ENCODE data around the gene TUBB6.

TUBB6 gene

DNA sequence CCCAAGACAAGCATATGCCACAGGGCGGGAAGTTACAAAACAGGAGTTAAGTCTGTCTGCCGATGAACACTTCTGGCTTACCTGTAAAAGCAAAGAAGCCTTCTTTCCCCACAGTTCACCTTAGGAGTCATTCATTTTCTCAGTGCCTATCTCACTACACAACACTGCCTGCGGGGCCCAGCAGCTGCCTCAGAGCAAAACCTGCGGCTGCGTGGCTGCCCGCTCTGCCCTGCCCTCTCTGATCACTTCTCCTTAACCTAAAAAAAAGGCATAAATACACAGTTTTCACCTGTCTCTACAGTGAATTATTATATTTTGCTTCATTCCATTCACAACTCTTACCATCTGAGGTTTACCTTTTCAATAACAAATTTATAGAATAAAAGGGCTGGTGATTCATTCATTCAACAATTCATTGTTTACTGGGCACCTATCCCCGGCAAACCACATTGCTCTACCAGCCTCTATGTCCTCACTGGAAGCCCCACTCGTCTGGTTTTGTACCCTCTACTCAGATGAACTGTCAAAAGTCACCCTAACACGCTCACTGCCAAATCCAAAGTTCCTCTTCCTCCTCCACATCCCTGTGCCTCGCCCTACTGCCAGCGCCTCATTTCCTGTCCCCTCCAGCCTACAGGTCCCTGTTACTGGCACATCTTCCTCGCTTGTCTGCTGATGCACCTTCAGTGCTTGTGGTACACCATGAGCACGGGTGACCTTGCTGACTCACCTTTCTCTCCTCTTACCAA, 37.6 kb downstream of the TUBB6 start:
- no peak for DNase-seq

DNA sequence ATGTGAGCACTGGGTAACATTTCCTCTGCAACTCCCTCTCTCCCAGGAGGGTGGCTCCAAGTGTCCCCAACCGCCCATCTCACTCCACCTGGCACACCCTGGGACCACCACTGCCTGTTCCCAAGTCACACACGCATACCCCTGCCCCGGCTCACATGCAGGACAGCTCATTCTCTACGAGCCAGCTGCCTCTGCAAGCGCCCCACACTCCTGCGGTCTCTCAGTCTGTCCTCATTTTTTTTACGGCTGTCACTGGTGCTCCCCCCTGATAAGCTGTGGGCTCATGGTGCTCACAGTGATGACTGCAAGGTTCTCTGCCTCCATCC, 38.2 kb downstream of the TUBB6 start:
- no peak for DNase-seq

DNA sequence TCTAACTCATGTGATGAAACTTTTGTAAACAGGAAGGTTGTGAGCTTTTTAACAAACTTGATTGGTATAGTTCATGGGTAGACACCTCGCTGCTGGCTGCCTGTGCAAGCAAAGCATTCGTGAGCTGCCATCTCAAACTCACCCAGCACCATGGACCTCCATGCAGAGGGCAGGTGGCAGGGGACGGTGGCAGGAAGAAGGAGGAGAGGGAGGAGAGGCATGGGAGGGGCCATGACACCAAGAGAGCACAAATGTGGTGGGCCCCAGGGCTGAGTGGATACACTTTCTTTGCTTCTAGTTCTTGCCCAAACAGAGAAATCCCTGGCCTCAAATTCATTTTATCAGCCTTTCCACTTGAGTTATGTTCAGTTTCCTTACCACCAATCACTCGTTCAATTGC, 39.9 kb downstream of the TUBB6 start:
- no peak for DNase-seq

DNA sequence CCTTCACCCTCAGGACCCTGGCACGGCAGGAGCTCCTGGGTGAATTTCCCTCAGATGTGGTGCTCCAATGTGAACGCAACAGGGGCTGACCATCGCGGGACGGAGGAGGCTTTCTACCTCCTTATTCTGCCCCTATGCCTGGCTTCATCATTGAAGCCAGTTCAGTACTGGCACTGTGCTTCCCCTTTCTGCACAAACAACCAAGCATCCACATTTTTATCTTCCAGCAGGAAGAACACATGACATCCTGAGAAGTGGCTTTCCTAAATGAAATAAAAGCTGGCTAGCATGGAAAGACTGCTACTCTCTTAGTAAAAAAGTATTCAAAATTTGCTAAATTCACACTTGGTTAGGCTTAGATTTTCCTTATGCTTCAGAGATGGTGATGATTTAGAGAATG, 44.1 kb downstream of the TUBB6 start:
- DNase-seq = no peak

DNA sequence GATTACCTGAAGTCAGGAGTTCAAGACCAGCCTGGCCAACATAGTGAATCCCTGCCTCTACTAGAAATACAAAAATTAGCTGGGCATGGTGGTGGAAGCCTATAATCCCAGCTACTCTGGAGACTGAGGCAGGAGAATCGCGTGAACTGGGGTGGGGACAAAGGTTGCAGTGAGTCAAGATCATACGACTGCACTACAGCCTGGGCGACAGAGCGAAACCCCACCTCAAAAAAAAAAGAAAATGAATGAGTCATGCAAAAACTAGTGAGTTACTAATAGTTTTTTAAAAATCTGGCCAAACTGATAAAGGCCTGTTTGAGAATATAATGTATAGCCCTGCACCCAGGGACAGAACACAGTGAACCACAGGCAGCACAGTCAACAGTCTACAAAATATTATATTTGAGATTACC, 51.5 kb downstream of the TUBB6 start:
- DNase-seq = no peak

DNA sequence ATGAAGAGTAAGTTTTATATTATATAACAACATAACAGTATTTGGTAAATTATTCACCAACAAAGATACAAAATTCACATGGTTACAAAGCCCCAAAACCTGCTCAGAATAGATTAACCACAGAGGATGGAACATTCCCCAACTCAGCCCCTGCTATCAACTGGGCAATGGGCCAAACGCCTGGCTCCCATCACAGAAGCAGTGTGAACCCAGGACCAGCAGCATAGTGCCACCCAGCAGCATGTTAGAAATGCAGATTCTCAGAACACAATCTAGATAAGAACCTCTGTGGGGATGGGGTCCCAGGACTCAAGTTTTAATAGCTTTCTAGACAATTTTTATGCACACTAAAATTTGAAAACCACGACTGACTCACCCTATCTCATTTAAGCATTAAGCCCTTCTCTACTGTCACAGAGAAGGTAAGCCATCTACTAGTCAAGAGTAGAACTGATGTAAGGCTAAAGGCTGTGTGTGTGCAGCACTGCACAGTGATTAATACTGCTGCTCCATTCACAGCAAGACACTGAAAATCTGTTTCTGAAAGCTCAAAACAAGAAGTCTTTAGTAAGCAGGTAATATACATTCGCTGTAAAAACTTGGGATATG, 53.8 kb downstream of the TUBB6 start:
- no peak for DNase-seq

DNA sequence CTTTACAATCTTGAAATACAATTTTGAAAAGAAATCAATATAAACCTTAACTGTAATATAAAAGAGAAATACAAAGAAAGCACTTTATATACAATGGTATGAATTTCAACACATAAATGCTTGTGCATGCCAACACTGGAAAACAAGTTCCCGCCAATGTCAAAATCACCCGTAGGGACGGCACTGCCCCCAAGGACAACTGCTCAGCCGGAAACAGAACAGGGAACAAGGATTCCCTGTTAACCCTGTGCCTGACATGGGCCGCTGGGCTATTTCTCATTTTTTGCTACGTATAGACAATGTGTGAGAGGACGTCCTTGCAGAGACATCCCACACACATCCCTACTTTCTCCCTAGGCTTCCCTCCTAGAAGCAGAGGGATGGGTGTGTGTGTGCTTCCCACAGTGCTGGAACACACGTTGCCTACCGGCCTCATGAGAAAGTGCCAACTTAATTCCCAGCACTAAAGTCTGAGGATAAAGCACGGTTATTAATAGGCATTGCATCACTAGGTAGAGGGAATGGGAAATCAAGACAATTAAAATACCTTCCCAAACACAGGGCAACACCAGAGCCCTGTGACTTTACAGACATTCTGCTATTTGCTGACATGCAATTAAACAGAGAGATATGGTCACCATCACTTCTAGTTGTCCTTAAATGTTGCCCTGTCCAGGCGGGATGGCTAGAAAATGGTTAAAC, 54.6 kb downstream of the TUBB6 start:
- DNase-seq = no peak

DNA sequence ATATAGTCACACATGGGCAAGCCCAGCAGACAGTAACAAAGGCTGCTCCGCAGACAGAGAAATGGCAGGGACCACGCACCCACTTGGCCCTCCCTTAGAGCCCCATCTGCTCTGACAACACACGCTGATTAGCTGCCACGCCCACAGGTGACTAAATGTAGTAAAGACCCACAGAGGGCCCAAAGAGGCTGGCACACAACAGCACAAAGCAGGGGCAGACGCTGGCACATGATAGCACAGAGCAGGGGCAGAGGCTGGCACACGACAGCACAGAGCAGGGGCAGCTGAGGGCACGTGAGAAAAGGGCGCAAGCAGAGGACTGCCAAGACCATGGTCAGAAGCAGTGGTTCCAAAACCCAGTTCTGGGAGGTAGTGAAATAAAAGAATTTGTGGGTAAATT, 58.3 kb downstream of the TUBB6 start:
- no peak for DNase-seq

DNA sequence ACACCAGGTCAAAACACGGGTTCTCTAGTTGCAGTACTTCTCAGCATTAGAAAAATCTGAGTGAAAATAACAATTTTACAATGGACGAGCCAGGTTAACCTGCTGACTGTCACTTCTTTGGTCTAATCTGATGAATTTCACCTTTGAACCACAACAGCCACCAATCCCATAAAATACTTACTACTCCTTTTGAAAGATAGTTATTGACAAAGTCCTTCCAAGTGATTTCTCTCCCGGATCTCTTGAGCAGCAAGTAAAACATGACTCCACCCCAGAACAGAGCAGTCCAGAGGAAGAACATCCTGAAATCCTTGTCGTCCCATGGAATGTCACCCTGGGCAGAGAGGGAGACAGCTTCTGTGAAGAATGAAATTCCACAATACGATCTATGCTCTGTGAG, 58.7 kb downstream of the TUBB6 start:
- no peak for DNase-seq

DNA sequence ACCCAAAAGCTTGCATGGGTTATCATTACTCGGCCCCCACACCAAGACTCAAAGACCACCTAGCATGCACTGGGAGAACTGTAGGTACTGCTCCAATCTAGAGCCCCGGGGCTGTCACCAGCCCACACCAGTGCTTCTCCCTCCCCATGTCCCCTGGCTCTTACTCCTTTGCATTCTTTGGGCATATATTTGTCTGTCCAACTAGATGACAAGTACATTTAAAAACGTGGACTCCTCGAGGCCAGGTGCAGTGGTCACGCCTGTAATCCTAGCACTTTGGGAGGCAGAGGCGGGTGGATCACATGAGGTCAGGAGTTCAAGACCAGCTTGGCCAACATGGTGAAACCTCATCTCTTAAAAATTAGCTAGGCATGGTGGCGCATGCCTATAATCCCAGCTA, 61.2 kb downstream of the TUBB6 start:
- no peak for DNase-seq

DNA sequence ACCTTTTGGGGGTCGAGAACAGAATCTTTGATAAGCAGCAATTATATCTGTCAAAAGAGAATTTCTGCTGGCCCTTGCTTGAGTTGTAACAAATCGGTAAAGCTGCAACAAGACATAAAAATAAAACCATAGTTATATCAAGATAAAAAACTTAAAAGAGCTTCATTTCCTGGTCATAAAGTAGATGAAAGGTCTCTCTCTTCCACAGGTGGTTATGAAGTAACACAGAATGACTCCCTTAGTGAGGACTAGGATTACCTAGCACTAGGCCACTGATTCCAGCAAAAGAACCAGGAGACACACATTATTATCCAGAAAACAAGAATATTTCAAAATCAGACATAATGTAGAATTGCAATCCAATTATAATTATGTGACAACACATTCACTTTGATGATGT, 63.5 kb downstream of the TUBB6 start:
- DNase-seq = no peak

DNA sequence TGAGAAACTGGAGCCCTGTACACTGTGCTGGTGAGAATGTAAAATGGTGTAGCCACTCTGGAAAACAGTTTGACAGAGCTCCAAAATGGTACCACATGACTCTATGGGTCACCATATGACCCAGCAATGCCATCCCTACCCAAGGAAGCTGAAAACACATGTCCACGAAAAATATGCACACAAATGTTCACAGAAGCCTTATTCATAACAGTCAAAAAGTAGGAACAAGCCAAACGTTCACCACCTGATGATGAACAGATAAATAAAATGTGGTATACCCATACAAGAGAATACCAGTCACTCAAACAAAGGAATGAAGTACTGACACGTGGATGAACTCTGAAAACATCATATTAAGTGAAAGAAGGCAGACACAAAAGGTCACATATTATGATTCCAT, 64.4 kb downstream of the TUBB6 start:
- DNase-seq = no peak

DNA sequence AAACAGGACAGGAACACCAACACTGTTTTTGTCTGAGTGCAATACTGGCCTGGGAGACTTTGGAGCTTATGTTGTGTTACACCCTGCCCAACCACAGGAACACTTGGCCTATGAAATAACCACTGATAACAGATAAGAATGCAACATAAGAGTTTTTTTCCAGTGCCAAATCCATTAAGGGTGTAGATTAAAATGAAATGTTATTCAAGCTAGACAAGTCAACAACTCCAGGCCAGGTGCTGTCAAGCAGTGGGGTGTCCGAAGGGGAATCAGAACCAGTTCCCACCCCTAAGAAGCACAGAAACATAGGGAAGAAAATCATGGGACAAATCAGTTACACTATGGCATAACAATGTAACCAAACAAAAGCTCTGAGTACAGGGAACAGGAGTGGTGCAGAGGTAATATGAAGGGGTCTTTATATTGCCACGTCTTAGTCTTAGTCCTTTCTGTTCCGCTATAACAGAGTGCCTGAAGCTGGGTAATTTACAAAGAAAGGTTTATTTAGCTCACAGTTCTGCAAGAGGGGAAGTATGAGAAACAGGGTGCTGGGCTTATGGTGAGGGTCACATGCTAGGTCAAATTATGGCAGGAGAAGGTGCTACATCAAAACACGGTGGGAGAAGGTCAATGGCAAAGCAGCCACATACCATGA, 65.2 kb downstream of the TUBB6 start:
- no peak for DNase-seq

DNA sequence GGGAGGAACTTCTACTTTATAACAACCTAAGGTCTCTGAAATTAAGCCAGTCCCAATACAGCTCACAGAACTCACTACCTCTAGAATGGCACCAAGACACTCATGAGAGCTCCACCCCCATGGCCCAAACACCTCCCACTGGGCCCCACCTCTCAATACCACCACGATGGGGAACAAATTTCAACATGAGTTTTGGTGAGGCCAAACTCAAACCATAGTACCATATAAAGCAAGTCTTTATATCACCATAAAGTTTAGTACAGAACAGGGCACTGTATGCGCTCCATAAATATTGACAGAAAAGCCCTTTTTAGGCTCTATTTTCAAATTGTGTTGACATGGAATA, 65.7 kb downstream of the TUBB6 start:
- DNase-seq = no peak

DNA sequence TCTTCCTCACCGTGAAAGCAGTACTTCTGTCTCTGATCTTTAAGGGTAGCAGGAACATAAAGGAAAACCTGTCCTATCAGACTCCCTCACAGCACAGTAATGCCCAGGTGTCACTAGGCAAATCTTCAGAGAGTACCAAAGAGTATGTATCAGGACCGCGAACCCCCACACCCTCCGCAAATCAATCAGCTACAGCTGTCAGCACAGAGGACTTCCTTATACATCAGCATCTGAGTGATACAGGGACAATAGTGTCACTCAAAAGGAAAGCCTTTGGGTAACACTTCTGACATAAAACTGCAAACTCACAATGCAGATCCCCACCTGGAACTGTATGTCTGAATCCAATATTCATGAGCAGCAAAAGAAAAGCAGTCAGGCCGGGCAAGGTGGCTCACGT, 66.4 kb downstream of the TUBB6 start:
- no peak for DNase-seq

Data from T1000 (cell line).